WTC11 (cell line): Measurements from ENCODE around the gene MXD3. TPM values are rescaled to one million over a fixed set of nuclear protein-coding genes. Genes with fewer than 3 reads are reported as not detected.

Experiments used
- ATAC-seq: fragments of 200-7000 bp; cut with Tn5 transposase; 2 replicates; pipeline ENCODE4 v1.10.0; 2021; ENCODE audit warnings: mild to moderate bottlenecking, moderate library complexity
- CTCF ChIA-PET: fragments of 300-600 bp; sonication (Branson Sonifier 250); formaldehyde crosslinking; loops from one replicate; lab custom pipeline; 2021; ENCODE audit warnings: antibody characterized with exemption; lab: Charles Lee
- POLR2A ChIA-PET: fragments of 350-600 bp; sonication (Branson Sonifier 250); formaldehyde crosslinking; loops from one replicate; lab custom pipeline; 2021; ENCODE audit warnings: antibody characterized with exemption; lab: Charles Lee
- DNase-seq: peaks from one replicate; pipeline ENCODE4 v3.0.0; 2021; ENCODE audit warnings: low spot score
- H3K27ac Mint-ChIP-seq: 2 replicates; pipeline ENCODE4 v1.8.0; 2021; ENCODE audit warnings: mixed read lengths
- H3K27me3 Mint-ChIP-seq: 2 replicates; pipeline ENCODE4 v1.8.0; 2021; ENCODE audit warnings: low read depth, mild to moderate bottlenecking, moderate library complexity, mixed read lengths
- H3K36me3 Mint-ChIP-seq: 2 replicates; pipeline ENCODE4 v1.8.0; 2021; ENCODE audit warnings: mixed read lengths
- H3K4me1 Mint-ChIP-seq: 2 replicates; pipeline ENCODE4 v1.8.0; 2022; ENCODE audit warnings: mixed read lengths
- H3K4me3 Mint-ChIP-seq: 2 replicates; pipeline ENCODE4 v1.8.0; 2021; ENCODE audit warnings: mild to moderate bottlenecking, moderate library complexity, mixed read lengths
- H3K9me3 Mint-ChIP-seq: 2 replicates; pipeline ENCODE4 v1.8.0; 2021; ENCODE audit warnings: mixed read lengths
- ETV6 ChIP-seq: sonication (generic); formaldehyde crosslinking; IDR thresholded peaks from 2 replicates; pipeline ENCODE4 v1.8.1; 2022; ENCODE audit warnings: mild to moderate bottlenecking, missing genetic modification reagents
- KAT7 ChIP-seq: sonication (generic); formaldehyde crosslinking; IDR thresholded peaks from 2 replicates; pipeline ENCODE4 v1.8.1; 2023; ENCODE audit warnings: missing genetic modification reagents, mild to moderate bottlenecking, borderline replicate concordance
- NFE2L1 ChIP-seq: sonication (generic); formaldehyde crosslinking; IDR thresholded peaks from 2 replicates; pipeline ENCODE4 v1.8.1; 2023; ENCODE audit warnings: missing genetic modification reagents
- RELA ChIP-seq: sonication (generic); formaldehyde crosslinking; IDR thresholded peaks from 2 replicates; pipeline ENCODE4 v1.8.1; 2022; ENCODE audit warnings: missing genetic modification reagents, mild to moderate bottlenecking, borderline replicate concordance
- SMAD4 ChIP-seq: sonication (generic); formaldehyde crosslinking; IDR thresholded peaks from 2 replicates; pipeline ENCODE4 v1.8.0; 2022; ENCODE audit warnings: mild to moderate bottlenecking, missing genetic modification reagents
- SOX15 ChIP-seq: fragments of 250-450 bp; sonication (Bioruptor Pico); IDR thresholded peaks from 2 replicates; pipeline ENCODE4 v1.9.0; 2021; ENCODE audit warnings: mild to moderate bottlenecking
- TEAD4 ChIP-seq: sonication (generic); formaldehyde crosslinking; IDR thresholded peaks from 2 replicates; pipeline ENCODE4 v1.8.0; 2022; ENCODE audit warnings: mild to moderate bottlenecking, missing genetic modification reagents
- ZNF121 ChIP-seq: sonication (generic); formaldehyde crosslinking; IDR thresholded peaks from 2 replicates; pipeline ENCODE4 v1.8.0; 2023; ENCODE audit warnings: missing genetic modification reagents
- ZNF219 ChIP-seq: sonication (generic); formaldehyde crosslinking; IDR thresholded peaks from 2 replicates; pipeline ENCODE4 v1.8.0; 2023; ENCODE audit warnings: missing genetic modification reagents, mild to moderate bottlenecking, borderline replicate concordance
- total RNA-seq: library from RNA; stranded (reverse); gene quantifications from 3 replicates; pipeline ENCODE4 v1.2.3, GENCODE V29; 2021
- TF ChIP-seq, protein P1 (sequence below): sonication (generic); formaldehyde crosslinking; IDR thresholded peaks from 2 replicates; pipeline ENCODE4 v1.8.1; 2023; ENCODE audit warnings: mild to moderate bottlenecking, moderate library complexity, missing genetic modification reagents
- TF ChIP-seq, protein P2 (sequence below): sonication (generic); formaldehyde crosslinking; IDR thresholded peaks from 2 replicates; pipeline ENCODE4 v1.8.1; 2022; ENCODE audit warnings: mild to moderate bottlenecking, moderate library complexity, missing genetic modification reagents
- TF ChIP-seq, protein P3 (sequence below): sonication (generic); formaldehyde crosslinking; IDR thresholded peaks from 2 replicates; pipeline ENCODE4 v1.8.0; 2023; ENCODE audit warnings: missing genetic modification reagents
- TF ChIP-seq, protein P4 (sequence below): sonication (generic); formaldehyde crosslinking; IDR thresholded peaks from 2 replicates; pipeline ENCODE4 v1.8.1; 2023; ENCODE audit warnings: mild to moderate bottlenecking, missing genetic modification reagents
- TF ChIP-seq, protein P5 (sequence below): sonication (generic); formaldehyde crosslinking; IDR thresholded peaks from 2 replicates; pipeline ENCODE4 v1.8.1; 2022; ENCODE audit warnings: mild to moderate bottlenecking, missing genetic modification reagents, moderate library complexity, borderline replicate concordance
- TF ChIP-seq, protein P6 (sequence below): sonication (generic); formaldehyde crosslinking; IDR thresholded peaks from 2 replicates; pipeline ENCODE4 v1.8.0; 2022; ENCODE audit warnings: mild to moderate bottlenecking, missing genetic modification reagents

The MXD3 gene
- total RNA-seq, 1 experiment from 2014 or later: 25.7 TPM

GRCh38 chr5:177320879-177321278, 9.2 kb upstream of the MXD3 start (continued):
- TF ChIP-seq, protein P1, sequence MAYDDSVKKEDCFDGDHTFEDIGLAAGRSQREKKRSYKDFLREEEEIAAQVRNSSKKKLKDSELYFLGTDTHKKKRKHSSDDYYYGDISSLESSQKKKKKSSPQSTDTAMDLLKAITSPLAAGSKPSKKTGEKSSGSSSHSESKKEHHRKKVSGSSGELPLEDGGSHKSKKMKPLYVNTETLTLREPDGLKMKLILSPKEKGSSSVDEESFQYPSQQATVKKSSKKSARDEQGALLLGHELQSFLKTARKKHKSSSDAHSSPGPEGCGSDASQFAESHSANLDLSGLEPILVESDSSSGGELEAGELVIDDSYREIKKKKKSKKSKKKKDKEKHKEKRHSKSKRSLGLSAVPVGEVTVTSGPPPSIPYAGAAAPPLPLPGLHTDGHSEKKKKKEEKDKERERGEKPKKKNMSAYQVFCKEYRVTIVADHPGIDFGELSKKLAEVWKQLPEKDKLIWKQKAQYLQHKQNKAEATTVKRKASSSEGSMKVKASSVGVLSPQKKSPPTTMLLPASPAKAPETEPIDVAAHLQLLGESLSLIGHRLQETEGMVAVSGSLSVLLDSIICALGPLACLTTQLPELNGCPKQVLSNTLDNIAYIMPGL (CRISPR knock-in tag): no peak
- TF ChIP-seq, protein P2, sequence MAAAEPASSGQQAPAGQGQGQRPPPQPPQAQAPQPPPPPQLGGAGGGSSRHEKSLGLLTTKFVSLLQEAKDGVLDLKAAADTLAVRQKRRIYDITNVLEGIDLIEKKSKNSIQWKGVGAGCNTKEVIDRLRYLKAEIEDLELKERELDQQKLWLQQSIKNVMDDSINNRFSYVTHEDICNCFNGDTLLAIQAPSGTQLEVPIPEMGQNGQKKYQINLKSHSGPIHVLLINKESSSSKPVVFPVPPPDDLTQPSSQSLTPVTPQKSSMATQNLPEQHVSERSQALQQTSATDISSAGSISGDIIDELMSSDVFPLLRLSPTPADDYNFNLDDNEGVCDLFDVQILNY (CRISPR knock-in tag): no peak
- TF ChIP-seq SMAD4 (CRISPR knock-in tag) (no peak), NFE2L1 (CRISPR knock-in tag) (no peak), RELA (CRISPR knock-in tag) (no peak), ZNF121 (CRISPR knock-in tag) (no peak), SOX15 (no peak)
- TF ChIP-seq, protein P3, sequence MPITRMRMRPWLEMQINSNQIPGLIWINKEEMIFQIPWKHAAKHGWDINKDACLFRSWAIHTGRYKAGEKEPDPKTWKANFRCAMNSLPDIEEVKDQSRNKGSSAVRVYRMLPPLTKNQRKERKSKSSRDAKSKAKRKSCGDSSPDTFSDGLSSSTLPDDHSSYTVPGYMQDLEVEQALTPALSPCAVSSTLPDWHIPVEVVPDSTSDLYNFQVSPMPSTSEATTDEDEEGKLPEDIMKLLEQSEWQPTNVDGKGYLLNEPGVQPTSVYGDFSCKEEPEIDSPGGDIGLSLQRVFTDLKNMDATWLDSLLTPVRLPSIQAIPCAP (CRISPR knock-in tag): no peak
- TF ChIP-seq, protein P4, sequence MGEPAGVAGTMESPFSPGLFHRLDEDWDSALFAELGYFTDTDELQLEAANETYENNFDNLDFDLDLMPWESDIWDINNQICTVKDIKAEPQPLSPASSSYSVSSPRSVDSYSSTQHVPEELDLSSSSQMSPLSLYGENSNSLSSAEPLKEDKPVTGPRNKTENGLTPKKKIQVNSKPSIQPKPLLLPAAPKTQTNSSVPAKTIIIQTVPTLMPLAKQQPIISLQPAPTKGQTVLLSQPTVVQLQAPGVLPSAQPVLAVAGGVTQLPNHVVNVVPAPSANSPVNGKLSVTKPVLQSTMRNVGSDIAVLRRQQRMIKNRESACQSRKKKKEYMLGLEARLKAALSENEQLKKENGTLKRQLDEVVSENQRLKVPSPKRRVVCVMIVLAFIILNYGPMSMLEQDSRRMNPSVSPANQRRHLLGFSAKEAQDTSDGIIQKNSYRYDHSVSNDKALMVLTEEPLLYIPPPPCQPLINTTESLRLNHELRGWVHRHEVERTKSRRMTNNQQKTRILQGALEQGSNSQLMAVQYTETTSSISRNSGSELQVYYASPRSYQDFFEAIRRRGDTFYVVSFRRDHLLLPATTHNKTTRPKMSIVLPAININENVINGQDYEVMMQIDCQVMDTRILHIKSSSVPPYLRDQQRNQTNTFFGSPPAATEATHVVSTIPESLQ (CRISPR knock-in tag): no peak

- ChIA-PET CTCF (interaction anchor here (1.5 to 3.3 kb wide), 6 partner anchors 10 to 134 kb away, joined by 3 to 55 read pairs (median 24); no protein-coding TSS in a partner anchor), POLR2A (interaction anchor here (1.1 kb wide), 1 partner anchor 47 kb away, joined by 5 read pairs; no protein-coding TSS in a partner anchor)
- no peak for DNase-seq
- H3K9me3 Mint-ChIP-seq: peaks cover 6% of the 10 kb centered on the region; the same call in 1 of the 2 replicates
- H3K36me3 Mint-ChIP-seq: peaks cover 12% of the 10 kb centered on the region
- H3K4me1 Mint-ChIP-seq: peaks cover 14% of the 10 kb centered on the region
- TF ChIP-seq, protein P5, sequence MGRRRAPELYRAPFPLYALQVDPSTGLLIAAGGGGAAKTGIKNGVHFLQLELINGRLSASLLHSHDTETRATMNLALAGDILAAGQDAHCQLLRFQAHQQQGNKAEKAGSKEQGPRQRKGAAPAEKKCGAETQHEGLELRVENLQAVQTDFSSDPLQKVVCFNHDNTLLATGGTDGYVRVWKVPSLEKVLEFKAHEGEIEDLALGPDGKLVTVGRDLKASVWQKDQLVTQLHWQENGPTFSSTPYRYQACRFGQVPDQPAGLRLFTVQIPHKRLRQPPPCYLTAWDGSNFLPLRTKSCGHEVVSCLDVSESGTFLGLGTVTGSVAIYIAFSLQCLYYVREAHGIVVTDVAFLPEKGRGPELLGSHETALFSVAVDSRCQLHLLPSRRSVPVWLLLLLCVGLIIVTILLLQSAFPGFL (CRISPR knock-in tag): no peak
- TF ChIP-seq TEAD4 (CRISPR knock-in tag) (no peak), KAT7 (CRISPR knock-in tag) (no peak), ETV6 (CRISPR knock-in tag) (no peak), ZNF219 (CRISPR knock-in tag) (no peak)
- TF ChIP-seq, protein P6, sequence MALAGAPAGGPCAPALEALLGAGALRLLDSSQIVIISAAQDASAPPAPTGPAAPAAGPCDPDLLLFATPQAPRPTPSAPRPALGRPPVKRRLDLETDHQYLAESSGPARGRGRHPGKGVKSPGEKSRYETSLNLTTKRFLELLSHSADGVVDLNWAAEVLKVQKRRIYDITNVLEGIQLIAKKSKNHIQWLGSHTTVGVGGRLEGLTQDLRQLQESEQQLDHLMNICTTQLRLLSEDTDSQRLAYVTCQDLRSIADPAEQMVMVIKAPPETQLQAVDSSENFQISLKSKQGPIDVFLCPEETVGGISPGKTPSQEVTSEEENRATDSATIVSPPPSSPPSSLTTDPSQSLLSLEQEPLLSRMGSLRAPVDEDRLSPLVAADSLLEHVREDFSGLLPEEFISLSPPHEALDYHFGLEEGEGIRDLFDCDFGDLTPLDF (CRISPR knock-in tag): no peak
- TF ChIP-seq, protein P4 (CRISPR knock-in tag): no peak
- TF ChIP-seq, all 79 proteins: peak for 0
- no peak overlapping the region for H3K27ac Mint-ChIP-seq
- H3K4me3 Mint-ChIP-seq: no peak overlapping the region
- no peaks in the 10 kb centered on the region for H3K27me3 Mint-ChIP-seq
- ATAC-seq: no peak
Measured at GRCh38 chr5:177319913-177320588, 8.4 kb upstream of the MXD3 start.
